GM12891 (cell line): ENCODE measurements around the gene FGGY.
"Not testable (repeated sequence)": the region's sequence is repeated elsewhere in the genome, so short reads cannot be mapped to it uniquely, and the experiment has no call there.

Source experiments
- DNase-seq: peaks from one replicate; pipeline ENCODE4 v3.0.0; 2011; ENCODE audit warnings: low spot score; ENCODE audit not compliant: insufficient read length
- FAIRE-seq: peaks from 2 replicates; lab custom pipeline; 2011; peaks lifted over from hg19 to GRCh38; lab: Jason Lieb, UNC
- PAX5 ChIP-seq: IDR thresholded peaks from 2 replicates; pipeline ENCODE4 v1.6.1; 2011; ENCODE audit warnings: low read length, moderate library complexity, mild to moderate bottlenecking; ENCODE audit not compliant: insufficient read depth, severe bottlenecking
- POLR2A ChIP-seq: IDR thresholded peaks from 2 replicates; pipeline ENCODE4 v1.6.1; 2011; ENCODE audit warnings: low read depth, low read length, control low read depth
- POLR2AphosphoS5 ChIP-seq: IDR thresholded peaks from 2 replicates; pipeline ENCODE4 v1.6.1; 2011; ENCODE audit warnings: low read depth, low read length, control low read depth
- POU2F2 ChIP-seq: IDR thresholded peaks from 2 replicates; pipeline ENCODE4 v1.6.1; 2011; ENCODE audit warnings: low read depth, mild to moderate bottlenecking, control low read depth, low read length, moderate library complexity
- SPI1 ChIP-seq: IDR thresholded peaks from 2 replicates; pipeline ENCODE4 v1.6.1; 2011; ENCODE audit warnings: low read depth, low read length, control low read depth
- TAF1 ChIP-seq: IDR thresholded peaks from 2 replicates; pipeline ENCODE4 v1.6.1; 2011; ENCODE audit warnings: low read depth, low read length, control low read depth

Gene FGGY

GRCh38 chr1:59705466-59706302 is 408.8 kb downstream of the FGGY start:
- TF ChIP-seq PAX5 (no peak), POU2F2 (no peak), TAF1 (no peak), POLR2AphosphoS5 (no peak), POLR2A (no peak), SPI1 (no peak)
- DNase-seq (no peak), FAIRE-seq (no peak)

GRCh38 chr1:59706303-59706599 is 409.4 kb downstream of the FGGY start:
- FAIRE-seq (no peak), DNase-seq (no peak)
- TF ChIP-seq POU2F2 (no peak), POLR2AphosphoS5 (no peak), POLR2A (no peak), SPI1 (no peak), PAX5 (no peak), TAF1 (no peak)

- no peak for TF ChIP-seq PAX5
- TF ChIP-seq POLR2AphosphoS5, result no peak
- TF ChIP-seq TAF1, result no peak
- no peak for TF ChIP-seq POU2F2
- TF ChIP-seq SPI1, result no peak
- TF ChIP-seq POLR2A, result no peak
- DNase-seq (no peak), FAIRE-seq (no peak)
These were observed 410.4 kb downstream of the FGGY start for GRCh38 chr1:59707178-59707791.

GRCh38 chr1:59709333-59709732 is 412.4 kb downstream of the FGGY start:
- DNase-seq, result no peak
- FAIRE-seq, result no peak
- TF ChIP-seq POLR2A (no peak), POU2F2 (no peak)

- not testable (repeated sequence) for FAIRE-seq, DNase-seq
These were observed 414.0 kb downstream of the FGGY start for GRCh38 chr1:59710920-59711319.

DNA sequence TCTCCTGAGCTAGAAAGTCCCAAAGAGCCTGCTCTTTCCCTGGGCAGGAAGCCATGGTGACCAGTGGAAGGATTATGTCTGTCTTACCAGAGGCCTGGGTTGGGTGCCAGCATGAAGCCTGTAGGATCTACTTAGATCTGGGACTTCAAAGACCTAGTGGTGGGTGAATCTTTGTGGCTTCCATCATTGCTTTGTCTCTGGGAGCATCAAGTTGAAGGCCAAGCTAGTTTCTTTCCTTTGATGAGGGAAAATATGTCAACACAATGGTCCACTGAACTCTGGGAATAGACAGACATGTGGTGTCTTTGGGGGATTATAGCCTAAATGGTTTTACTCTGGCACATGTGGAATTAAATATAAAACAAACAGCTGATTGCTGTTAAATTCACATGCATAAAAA is 417.3 kb downstream of the FGGY start:
- DNase-seq, result no peak
- FAIRE-seq, result no peak
- TF ChIP-seq POLR2A (no peak), TAF1 (no peak)

GRCh38 chr1:59714966-59715365 is 418.1 kb downstream of the FGGY start:
- DNase-seq (no peak), FAIRE-seq (no peak)
- TF ChIP-seq PAX5, result no peak
- no peak for TF ChIP-seq POU2F2
- no peak for TF ChIP-seq POLR2A
- TF ChIP-seq TAF1, result no peak
- TF ChIP-seq POLR2AphosphoS5, result no peak

GRCh38 chr1:59716832-59717231 is 419.9 kb downstream of the FGGY start:
- TF ChIP-seq SPI1 (no peak), PAX5 (no peak)
- DNase-seq, result no peak
- no peak for FAIRE-seq

DNA sequence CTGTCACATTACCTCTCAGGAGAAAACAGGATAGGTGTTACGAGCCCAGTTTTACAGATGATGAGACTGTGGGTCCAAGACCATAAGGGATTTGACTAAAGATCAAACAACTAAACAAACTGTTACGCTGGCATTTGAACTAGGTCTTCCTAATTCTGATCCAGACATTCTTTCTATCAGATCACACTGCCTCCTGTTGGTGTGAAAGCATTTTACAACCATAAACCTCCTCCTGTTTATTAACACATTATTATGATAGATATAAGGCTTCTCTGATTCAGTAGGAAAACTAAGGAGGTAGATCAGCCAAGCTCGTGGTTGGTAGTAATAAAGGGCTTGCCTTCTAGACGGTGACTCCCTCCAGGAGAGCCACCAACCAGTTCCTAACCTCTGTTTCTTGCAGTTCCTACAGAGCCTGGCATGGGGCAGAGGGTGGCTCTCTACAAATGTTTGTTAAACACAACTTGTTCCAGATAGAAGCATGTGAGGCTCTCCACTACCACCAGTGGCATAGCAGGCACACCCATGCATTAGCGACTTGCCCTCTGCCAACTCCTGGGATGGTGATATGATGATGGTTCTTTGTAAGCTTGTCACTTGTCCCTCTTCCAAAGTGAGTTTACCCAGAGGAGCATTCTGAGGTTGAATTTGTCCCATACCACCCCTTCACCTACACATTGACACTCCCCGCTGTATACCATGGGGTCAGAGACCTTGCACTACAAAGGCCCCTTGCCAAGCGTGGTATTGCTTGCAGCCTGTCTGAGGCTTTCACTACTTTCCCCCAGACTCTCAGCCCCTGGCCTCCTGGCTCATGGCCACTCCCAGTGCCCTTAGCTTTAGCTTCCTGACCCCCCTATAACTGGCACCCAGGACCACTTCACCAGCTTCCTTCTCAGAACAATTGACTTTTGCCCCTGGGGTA is 421.4 kb downstream of the FGGY start:
- DNase-seq (no peak), FAIRE-seq (no peak)
- TF ChIP-seq POU2F2 (no peak), POLR2AphosphoS5 (no peak), TAF1 (no peak), PAX5 (no peak), POLR2A (no peak), SPI1 (no peak)

DNA sequence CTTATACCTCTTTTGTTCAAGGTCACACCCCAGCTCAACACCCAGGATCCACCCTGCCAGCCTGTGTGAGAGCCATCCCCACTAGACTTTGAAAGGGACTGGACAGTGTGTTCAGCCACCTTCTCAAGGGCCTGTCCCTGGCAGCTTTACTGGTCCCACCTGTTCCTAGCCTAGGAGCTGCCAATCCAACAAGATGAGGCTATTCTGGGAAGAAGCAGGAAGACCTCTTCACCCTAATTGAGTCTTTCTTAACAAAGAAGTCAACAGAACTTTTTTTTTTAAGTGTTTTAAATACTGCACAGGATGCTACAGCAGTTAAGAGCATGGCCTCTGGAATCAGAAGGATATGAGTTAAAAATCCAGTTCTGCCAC is 422.1 kb downstream of the FGGY start:
- no peak for TF ChIP-seq PAX5
- no peak for FAIRE-seq
- DNase-seq, result no peak
